ENCODE measurements around the gene CNTNAP5. TPM values are rescaled to one million over a fixed set of nuclear protein-coding genes. Genes with fewer than 3 reads are reported as not detected.
A peak's percentile ranks its signal among the peaks of the same experiment; 100 is the strongest.

Gene CNTNAP5
- total and polyA plus RNA-seq, 2 of the 13 experiments (the other 11 are each of a cell fraction or from before 2014, with no cell fraction given) = not detected

DNA sequence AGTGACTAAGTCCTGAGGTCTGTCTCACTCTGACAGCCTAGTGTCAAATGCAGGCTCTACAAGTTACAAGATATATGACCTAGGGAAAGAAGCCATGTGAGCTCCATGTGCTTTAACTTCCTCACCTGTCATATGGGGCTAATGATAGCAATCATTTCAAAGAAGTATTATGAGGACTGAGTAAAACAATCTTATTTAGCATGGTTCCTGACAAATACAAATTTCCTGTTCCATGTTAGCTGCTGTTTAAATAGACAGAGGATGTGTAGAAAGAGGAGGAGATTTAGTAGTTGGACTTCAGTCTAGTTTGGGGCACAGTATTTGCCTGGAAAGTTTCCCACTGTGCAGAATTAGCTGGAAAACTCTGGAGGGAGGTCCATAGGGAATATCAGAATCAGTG lies 545.8 kb downstream of the CNTNAP5 start (continued):
- TF ChIP-seq ZNF768 (CRISPR knock-in tag; IDR thresholded peaks at IDR 0.05) = no peak
- peak; percentile 65; the same call in 1 of the 2 replicates for TF ChIP-seq KAT8 (CRISPR knock-in tag; IDR thresholded peaks at IDR 0.05)
- no peak for TF ChIP-seq SYNCRIP (IDR thresholded peaks at IDR 0.05; ENCODE audit: insufficient read depth, low read depth, low read length)
- peak; percentile 67 for TF ChIP-seq CREM (IDR thresholded peaks at IDR 0.05)
- TF ChIP-seq CREM (CRISPR knock-in tag; IDR thresholded peaks at IDR 0.05) = no peak
- TF ChIP-seq ZNF841 (CRISPR knock-in tag; IDR thresholded peaks at IDR 0.05; ENCODE audit: borderline replicate concordance) = no peak
- no peak for TF ChIP-seq SIN3A (IDR thresholded peaks at IDR 0.05; ENCODE audit: borderline replicate concordance, low read depth, low read length)
- no peak for TF ChIP-seq ZNF446 (CRISPR knock-in tag; IDR thresholded peaks at IDR 0.05)
- TF ChIP-seq ATM (IDR thresholded peaks at IDR 0.05; ENCODE audit: borderline replicate concordance) = no peak
- no peak for TF ChIP-seq ZNF24 (IDR thresholded peaks at IDR 0.05)
- no peak for TF ChIP-seq KDM5A (IDR thresholded peaks at IDR 0.05; ENCODE audit: borderline replicate concordance, low read length)
- TF ChIP-seq THAP11 (CRISPR knock-in tag; IDR thresholded peaks at IDR 0.05) = peak; percentile 62
- peak; percentile 63 for TF ChIP-seq TCF7 (IDR thresholded peaks at IDR 0.05; ENCODE audit: low read depth)
- TF ChIP-seq ZNF367 (CRISPR knock-in tag; IDR thresholded peaks at IDR 0.05; ENCODE audit: borderline replicate concordance) = no peak
- TF ChIP-seq ZNF772 (CRISPR knock-in tag; IDR thresholded peaks at IDR 0.05) = 0 out of 2 replicates have a peak, but pooled peaks have one; percentile 40
- no peak for TF ChIP-seq MTA3 (CRISPR knock-in tag; IDR thresholded peaks at IDR 0.05)
- TF ChIP-seq, protein P1, sequence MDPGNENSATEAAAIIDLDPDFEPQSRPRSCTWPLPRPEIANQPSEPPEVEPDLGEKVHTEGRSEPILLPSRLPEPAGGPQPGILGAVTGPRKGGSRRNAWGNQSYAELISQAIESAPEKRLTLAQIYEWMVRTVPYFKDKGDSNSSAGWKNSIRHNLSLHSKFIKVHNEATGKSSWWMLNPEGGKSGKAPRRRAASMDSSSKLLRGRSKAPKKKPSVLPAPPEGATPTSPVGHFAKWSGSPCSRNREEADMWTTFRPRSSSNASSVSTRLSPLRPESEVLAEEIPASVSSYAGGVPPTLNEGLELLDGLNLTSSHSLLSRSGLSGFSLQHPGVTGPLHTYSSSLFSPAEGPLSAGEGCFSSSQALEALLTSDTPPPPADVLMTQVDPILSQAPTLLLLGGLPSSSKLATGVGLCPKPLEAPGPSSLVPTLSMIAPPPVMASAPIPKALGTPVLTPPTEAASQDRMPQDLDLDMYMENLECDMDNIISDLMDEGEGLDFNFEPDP (CRISPR knock-in tag; conservative IDR thresholded peaks at IDR 0.05) = no peak
- TF ChIP-seq KLF15 (CRISPR knock-in tag; IDR thresholded peaks at IDR 0.05; ENCODE audit: borderline replicate concordance) = no peak
- TF ChIP-seq STAG1 (CRISPR knock-in tag; IDR thresholded peaks at IDR 0.05) = peak; percentile 29; the same call in 1 of the 2 replicates
- TF ChIP-seq SNAI1 (CRISPR knock-in tag; IDR thresholded peaks at IDR 0.05; ENCODE audit: borderline replicate concordance) = no peak
- TF ChIP-seq, protein P2, sequence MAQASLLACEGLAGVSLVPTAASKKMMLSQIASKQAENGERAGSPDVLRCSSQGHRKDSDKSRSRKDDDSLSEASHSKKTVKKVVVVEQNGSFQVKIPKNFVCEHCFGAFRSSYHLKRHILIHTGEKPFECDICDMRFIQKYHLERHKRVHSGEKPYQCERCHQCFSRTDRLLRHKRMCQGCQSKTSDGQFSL (CRISPR knock-in tag; IDR thresholded peaks at IDR 0.05) = no peak
- TF ChIP-seq, protein P3, sequence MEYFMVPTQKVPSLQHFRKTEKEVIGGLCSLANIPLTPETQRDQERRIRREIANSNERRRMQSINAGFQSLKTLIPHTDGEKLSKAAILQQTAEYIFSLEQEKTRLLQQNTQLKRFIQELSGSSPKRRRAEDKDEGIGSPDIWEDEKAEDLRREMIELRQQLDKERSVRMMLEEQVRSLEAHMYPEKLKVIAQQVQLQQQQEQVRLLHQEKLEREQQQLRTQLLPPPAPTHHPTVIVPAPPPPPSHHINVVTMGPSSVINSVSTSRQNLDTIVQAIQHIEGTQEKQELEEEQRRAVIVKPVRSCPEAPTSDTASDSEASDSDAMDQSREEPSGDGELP (IDR thresholded peaks at IDR 0.05; ENCODE audit: borderline replicate concordance, low read depth) = peak; percentile 61; the same call in 1 of the 2 replicates
- no peak for TF ChIP-seq NFYC (CRISPR knock-in tag; IDR thresholded peaks at IDR 0.05)
- TF ChIP-seq BCL6 (CRISPR knock-in tag; IDR thresholded peaks at IDR 0.05) = peak; percentile 90
- no peak for TF ChIP-seq HMGA1 (CRISPR knock-in tag; conservative IDR thresholded peaks at IDR 0.05)
- TF ChIP-seq YEATS2 (CRISPR knock-in tag; IDR thresholded peaks at IDR 0.05; ENCODE audit: borderline replicate concordance) = 0 out of 2 replicates have a peak, but pooled peaks have one; percentile 23
- no peak for TF ChIP-seq CENPT (CRISPR knock-in tag; IDR thresholded peaks at IDR 0.05; ENCODE audit: low read depth)
- TF ChIP-seq, protein P4, sequence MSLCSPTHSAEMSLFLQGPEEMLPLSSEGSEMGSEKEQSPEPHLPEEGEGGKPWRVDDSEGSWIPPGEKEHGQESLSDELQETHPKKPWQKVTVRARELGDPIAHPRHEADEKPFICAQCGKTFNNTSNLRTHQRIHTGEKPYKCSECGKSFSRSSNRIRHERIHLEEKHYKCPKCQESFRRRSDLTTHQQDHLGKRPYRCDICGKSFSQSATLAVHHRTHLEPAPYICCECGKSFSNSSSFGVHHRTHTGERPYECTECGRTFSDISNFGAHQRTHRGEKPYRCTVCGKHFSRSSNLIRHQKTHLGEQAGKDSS (CRISPR knock-in tag; IDR thresholded peaks at IDR 0.05; ENCODE audit: borderline replicate concordance, low read depth) = no peak
- no peak for TF ChIP-seq CHD2 (IDR thresholded peaks at IDR 0.05; ENCODE audit: low read depth, low read length)
- TF ChIP-seq, protein P5, sequence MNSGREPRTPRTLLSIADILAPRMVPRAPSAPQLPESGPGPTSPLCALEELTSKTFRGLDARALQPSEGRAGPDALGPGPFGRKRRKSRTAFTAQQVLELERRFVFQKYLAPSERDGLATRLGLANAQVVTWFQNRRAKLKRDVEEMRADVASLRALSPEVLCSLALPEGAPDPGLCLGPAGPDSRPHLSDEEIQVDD (CRISPR knock-in tag; IDR thresholded peaks at IDR 0.05; ENCODE audit: borderline replicate concordance) = no peak
- no peak for TF ChIP-seq GTF2F1 (IDR thresholded peaks at IDR 0.05; ENCODE audit: low read length)
